HEK293 (cell line): ENCODE data around the gene BAIAP3.

Experiments used
- CTCF ChIA-PET: fragments of 350-600 bp; formaldehyde crosslinking; extraction: SDS; loops from one replicate; lab custom pipeline; 2021; ENCODE audit warnings: antibody characterized with exemption; lab: Yijun Ruan, JAX
- POLR2A ChIA-PET: fragments of 300-600 bp; formaldehyde crosslinking; extraction: SDS; loops from one replicate; lab custom pipeline; 2020; ENCODE audit warnings: antibody characterized with exemption, inconsistent platforms; lab: Yijun Ruan, JAX
- H3K27ac ChIP-seq: fragments of 200-500 bp; sonication (Bioruptor generic); 2 replicates; pipeline ENCODE4 v1.5.1; 2014; ENCODE audit warnings: low read depth, low read length, control low read depth, inconsistent platforms; ENCODE audit errors: extremely low read depth
- H3K36me3 ChIP-seq, 2 experiments: fragments of 200-500 bp in 1 of 2; sonication (Bioruptor generic) in 1 of 2; 1 replicate in 1 of 2; 2 replicates in 1 of 2; pipeline ENCODE4 v1.5.1; 2014 to 2017; ENCODE audit warnings: inconsistent platforms in 2 of 2, low read length in 2 of 2; ENCODE audit not compliant: control insufficient read depth in 2 of 2, insufficient read depth in 1 of 2
- H3K4me1 ChIP-seq: fragments of 200-500 bp; sonication (Bioruptor generic); 2 replicates; pipeline ENCODE4 v1.5.1; 2014; ENCODE audit warnings: mild to moderate bottlenecking, low read length, inconsistent platforms; ENCODE audit not compliant: control insufficient read depth, insufficient read depth
- H3K4me3 ChIP-seq: 2 replicates; pipeline ENCODE4 v1.5.1; 2011; ENCODE audit warnings: low read depth, mild to moderate bottlenecking, control low read depth, low read length, moderate library complexity
- H3K9me3 ChIP-seq: fragments of 200-500 bp; sonication (Bioruptor generic); 2 replicates; pipeline ENCODE4 v1.5.1; 2014; ENCODE audit warnings: low read depth, low read length, inconsistent platforms; ENCODE audit not compliant: control insufficient read depth, insufficient read depth
- BCL11B ChIP-seq: fragments of 450-650 bp; formaldehyde crosslinking; IDR thresholded peaks from 2 replicates; pipeline ENCODE4 v1.5.1; 2016; ENCODE audit warnings: low read depth, missing biosample characterization, missing genetic modification characterization
- KLF10 ChIP-seq: fragments of 450-650 bp; IDR thresholded peaks from 2 replicates; pipeline ENCODE4 v1.5.1; 2018; ENCODE audit warnings: missing biosample characterization, mild to moderate bottlenecking, missing genetic modification characterization
- KLF8 ChIP-seq: fragments of 450-650 bp; formaldehyde crosslinking; IDR thresholded peaks from 2 replicates; pipeline ENCODE4 v1.5.1; 2016; ENCODE audit warnings: missing biosample characterization, missing genetic modification characterization
- PRDM2 ChIP-seq: fragments of 450-650 bp; formaldehyde crosslinking; IDR thresholded peaks from 2 replicates; pipeline ENCODE4 v1.5.1; 2016; ENCODE audit warnings: missing biosample characterization, missing genetic modification characterization, borderline replicate concordance
- ZBTB26 ChIP-seq: fragments of 450-650 bp; formaldehyde crosslinking; optimal IDR thresholded peaks from 2 replicates; pipeline ENCODE3; 2016; ENCODE audit warnings: missing biosample characterization, mild to moderate bottlenecking, missing genetic modification characterization
- ZNF10 ChIP-seq: fragments of 450-650 bp; formaldehyde crosslinking; IDR thresholded peaks from 2 replicates; pipeline ENCODE4 v1.5.1; 2017; ENCODE audit warnings: missing biosample characterization, missing genetic modification characterization
- ZNF26 ChIP-seq: fragments of 450-650 bp; formaldehyde crosslinking; IDR thresholded peaks from 2 replicates; pipeline ENCODE4 v1.5.1; 2016; ENCODE audit warnings: missing biosample characterization, missing genetic modification characterization
- ZNF600 ChIP-seq: fragments of 450-650 bp; formaldehyde crosslinking; IDR thresholded peaks from 2 replicates; pipeline ENCODE4 v1.5.1; 2016; ENCODE audit warnings: missing biosample characterization, missing genetic modification characterization
- ZNF777 ChIP-seq: fragments of 450-650 bp; formaldehyde crosslinking; IDR thresholded peaks from 2 replicates; pipeline ENCODE4 v1.5.1; 2017; ENCODE audit warnings: missing biosample characterization, missing genetic modification characterization, borderline replicate concordance
- ZNF843 ChIP-seq: fragments of 450-650 bp; formaldehyde crosslinking; IDR thresholded peaks from 2 replicates; pipeline ENCODE4 v1.5.1; 2016; ENCODE audit warnings: missing biosample characterization, missing genetic modification characterization

BAIAP3 gene

GRCh38 chr16:1343428-1344242 lies 10.2 kb downstream of the BAIAP3 start:
- no peaks in the 10 kb centered on the region for H3K9me3 ChIP-seq
- H3K27ac ChIP-seq, result no peak overlapping the region
- CTCF ChIA-PET, result interaction anchor here (0.6 to 1.1 kb wide), 4 partner anchors 11 to 241 kb away, joined by 3 to 4 read pairs (median 3); no protein-coding TSS in a partner anchor

More at GRCh38 chr16:1343428-1344242, 10.2 kb downstream of the BAIAP3 start:
- peaks cover 0 to 13% of the 10 kb centered on the region in 2 experiments; a peak in 1 of 3 replicates for H3K36me3 ChIP-seq
- POLR2A ChIA-PET, result interaction anchor here (0.5 to 1.8 kb wide), 8 partner anchors 8 to 77 kb away, joined by 3 to 10 read pairs (median 5); partner anchors contain the start of genes BAIAP3, GNPTG, TSR3 and UBE2I
- peak overlapping the region; percentile 12 for H3K4me3 ChIP-seq
- peaks cover 4% of the 10 kb centered on the region; the same call in 1 of the 2 replicates for H3K4me1 ChIP-seq
- 0 out of 2 replicates have a peak, but pooled peaks have one; percentile 28 for TF ChIP-seq BCL11B (tag by site-specific recombination)
- no peak for TF ChIP-seq ZNF843
- TF ChIP-seq PRDM2, result peak; percentile 38; the same call in 1 of the 2 replicates
- peak; percentile 93 for TF ChIP-seq ZNF10
- peak; percentile 0; the same call in 1 of the 2 replicates for TF ChIP-seq KLF10 (tag by site-specific recombination)
- TF ChIP-seq ZNF777 (tag by site-specific recombination), result 0 out of 2 replicates have a peak, but pooled peaks have one; percentile 27
- no peak for TF ChIP-seq ZNF26
- TF ChIP-seq ZNF600 (tag by site-specific recombination), result peak; percentile 47
- TF ChIP-seq KLF8 (tag by site-specific recombination), result 0 out of 2 replicates have a peak, but pooled peaks have one; percentile 13
- TF ChIP-seq ZBTB26 (tag by site-specific recombination), result peak; percentile 9
